ENCODE results near the gene JARID2.

JARID2 gene

DNA sequence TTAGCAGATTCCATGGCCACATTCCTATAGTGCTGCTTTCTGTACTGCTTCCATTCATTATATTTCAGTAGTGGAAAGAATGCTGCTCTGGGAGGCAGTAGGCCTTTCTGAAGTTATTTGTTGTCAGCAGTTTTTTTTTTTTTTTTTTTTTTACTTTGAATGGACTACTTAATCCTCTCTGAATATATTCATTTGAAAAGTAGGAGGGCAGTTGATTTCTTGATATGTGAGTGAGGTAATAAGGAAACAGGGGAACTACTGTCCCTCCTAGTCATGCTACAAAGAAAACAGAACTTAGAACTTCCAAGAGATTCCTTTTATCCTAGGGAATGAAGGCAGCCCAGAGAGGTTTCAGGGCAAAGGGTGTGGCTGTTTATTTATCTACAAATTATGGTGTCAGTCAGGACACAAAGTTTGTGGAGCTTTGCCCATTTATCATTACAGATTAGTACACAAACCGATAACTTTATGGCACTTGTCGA is 155.9 kb downstream of the JARID2 start:
- ChIA-PET CTCF (interaction anchor here (0.7 to 2.1 kb wide), 11 partner anchors 8 to 1190 kb away, joined by 3 to 9 read pairs (median 4); no protein-coding TSS in a partner anchor), POLR2A (no interaction called here)
- 80% methylated on average over 2 of the region's 2 CpGs for WGBS (ENCODE audit: insufficient coverage)
- Histone ChIP-seq H3K4me1 (ENCODE audit: control extremely low read depth in 1 of 4, control insufficient read depth in 4 of 4, insufficient read depth in 4 of 4, low read length in 3 of 4) (peaks cover 46 to 98% (median 85%) of the 10 kb centered on the region in 4 experiments), H3K36me3 (ENCODE audit: control insufficient read depth in 4 of 4, insufficient read depth in 4 of 4, low read length in 3 of 4) (no peaks in the 10 kb centered on the region), H3K27me3 (replicated peaks in 2 of 5; ENCODE audit: control insufficient read depth in 4 of 5, insufficient read depth in 5 of 5, low read length in 4 of 5) (no peaks in the 10 kb centered on the region), H3K9me3 (ENCODE audit: control extremely low read depth in 1 of 5, control insufficient read depth in 4 of 5, insufficient read depth in 2 of 5, low read depth in 1 of 5, low read length in 4 of 5) (no peaks in the 10 kb centered on the region), H3K27ac (ENCODE audit: insufficient read depth in 1 of 2, low read depth in 1 of 2, low read length in 2 of 2, poor library complexity in 1 of 2, severe bottlenecking in 2 of 2) (no peak overlapping the region), H3K4me3 (ENCODE audit: control insufficient read depth in 1 of 7, extremely low read depth in 1 of 7, insufficient read depth in 4 of 7, low read depth in 2 of 7, low read length in 6 of 7) (peak overlapping the region in 2 of 7 experiments; percentile 34 to 51)
- DNase-seq: no peak

GRCh38 chr6:15402406-15403045 is 156.7 kb downstream of the JARID2 start:
- ChIA-PET POLR2A (no interaction called here), CTCF (interaction anchor here (0.8 to 2.0 kb wide), 7 partner anchors 11 to 42 kb away, joined by 3 to 9 read pairs (median 3); no protein-coding TSS in a partner anchor)
- Histone ChIP-seq H3K27me3 (replicated peaks in 2 of 5; ENCODE audit: control insufficient read depth in 4 of 5, insufficient read depth in 5 of 5, low read length in 4 of 5) (no peaks in the 10 kb centered on the region), H3K9me3 (ENCODE audit: control extremely low read depth in 1 of 5, control insufficient read depth in 4 of 5, insufficient read depth in 2 of 5, low read depth in 1 of 5, low read length in 4 of 5) (no peaks in the 10 kb centered on the region), H3K4me3 (ENCODE audit: control insufficient read depth in 1 of 7, extremely low read depth in 1 of 7, insufficient read depth in 4 of 7, low read depth in 2 of 7, low read length in 6 of 7) (peak overlapping the region in 2 of 7 experiments; percentile 22 to 75), H3K27ac (ENCODE audit: insufficient read depth in 1 of 2, low read depth in 1 of 2, low read length in 2 of 2, poor library complexity in 1 of 2, severe bottlenecking in 2 of 2) (no peak overlapping the region), H3K4me1 (ENCODE audit: control extremely low read depth in 1 of 4, control insufficient read depth in 4 of 4, insufficient read depth in 4 of 4, low read length in 3 of 4) (peaks cover 47 to 97% (median 92%) of the 10 kb centered on the region in 4 experiments), H3K36me3 (ENCODE audit: control insufficient read depth in 4 of 4, insufficient read depth in 4 of 4, low read length in 3 of 4) (no peaks in the 10 kb centered on the region)
- WGBS (ENCODE audit: insufficient coverage): 94% methylated on average over 6 of the region's 9 CpGs
- DNase-seq: no peak

- Histone ChIP-seq H3K36me3 (ENCODE audit: control insufficient read depth in 4 of 4, insufficient read depth in 4 of 4, low read length in 3 of 4) (no peaks in the 10 kb centered on the region), H3K27me3 (replicated peaks in 2 of 5; ENCODE audit: control insufficient read depth in 4 of 5, insufficient read depth in 5 of 5, low read length in 4 of 5) (no peaks in the 10 kb centered on the region), H3K27ac (ENCODE audit: insufficient read depth in 1 of 2, low read depth in 1 of 2, low read length in 2 of 2, poor library complexity in 1 of 2, severe bottlenecking in 2 of 2) (peak overlapping the region; percentile 27 to 69), H3K9me3 (ENCODE audit: control extremely low read depth in 1 of 5, control insufficient read depth in 4 of 5, insufficient read depth in 2 of 5, low read depth in 1 of 5, low read length in 4 of 5) (no peaks in the 10 kb centered on the region), H3K4me3 (ENCODE audit: control insufficient read depth in 1 of 7, extremely low read depth in 1 of 7, insufficient read depth in 4 of 7, low read depth in 2 of 7, low read length in 6 of 7) (peak overlapping the region in 4 of 7 experiments; percentile 48 to 75 (median 59)), H3K4me1 (ENCODE audit: control extremely low read depth in 1 of 4, control insufficient read depth in 4 of 4, insufficient read depth in 4 of 4, low read length in 3 of 4) (peaks cover 44 to 100% (median 95%) of the 10 kb centered on the region in 4 experiments)
- 40% methylated on average over 3 of the region's 6 CpGs for WGBS (ENCODE audit: insufficient coverage)
- DNase-seq: no peak
- ChIA-PET CTCF (interaction anchor here (1.0 to 2.0 kb wide), 8 partner anchors 10 to 31 kb away, joined by 3 to 10 read pairs (median 3); no protein-coding TSS in a partner anchor), POLR2A (no interaction called here)
These were observed 157.4 kb downstream of the JARID2 start for GRCh38 chr6:15403094-15403755.

GRCh38 chr6:15404685-15404980 is 158.8 kb downstream of the JARID2 start:
- POLR2A ChIA-PET: interaction anchor here (0.9 kb wide), 1 partner anchor 13 kb away, joined by 3 read pairs; no protein-coding TSS in a partner anchor
- peak overlapping the region in 1 of 2 experiments; percentile 69 for H3K27ac ChIP-seq (ENCODE audit: insufficient read depth in 1 of 2, low read depth in 1 of 2, low read length in 2 of 2, poor library complexity in 1 of 2, severe bottlenecking in 2 of 2)

GRCh38 chr6:15405129-15406068 is 159.5 kb downstream of the JARID2 start:
- peaks cover 44 to 100% (median 94%) of the 10 kb centered on the region in 4 experiments for H3K4me1 ChIP-seq (ENCODE audit: control extremely low read depth in 1 of 4, control insufficient read depth in 4 of 4, insufficient read depth in 4 of 4, low read length in 3 of 4)
- no peaks in the 10 kb centered on the region for H3K9me3 ChIP-seq (ENCODE audit: control extremely low read depth in 1 of 5, control insufficient read depth in 4 of 5, insufficient read depth in 2 of 5, low read depth in 1 of 5, low read length in 4 of 5)
- 92% methylated on average over 8 of the region's 11 CpGs for WGBS (ENCODE audit: insufficient coverage)
- CTCF ChIA-PET: interaction anchor here (1.0 to 2.5 kb wide), 8 partner anchors 8 to 146 kb away, joined by 3 to 10 read pairs (median 5); no protein-coding TSS in a partner anchor
- DNase-seq: no peak
- no peak overlapping the region for H3K27ac ChIP-seq (ENCODE audit: insufficient read depth in 1 of 2, low read depth in 1 of 2, low read length in 2 of 2, poor library complexity in 1 of 2, severe bottlenecking in 2 of 2)
- H3K27me3 ChIP-seq (replicated peaks in 2 of 5; ENCODE audit: control insufficient read depth in 4 of 5, insufficient read depth in 5 of 5, low read length in 4 of 5): no peaks in the 10 kb centered on the region
- H3K36me3 ChIP-seq (ENCODE audit: control insufficient read depth in 4 of 4, insufficient read depth in 4 of 4, low read length in 3 of 4): no peaks in the 10 kb centered on the region
- peak overlapping the region in 1 of 7 experiments; percentile 75 for H3K4me3 ChIP-seq (ENCODE audit: control insufficient read depth in 1 of 7, extremely low read depth in 1 of 7, insufficient read depth in 4 of 7, low read depth in 2 of 7, low read length in 6 of 7)
- POLR2A ChIA-PET: interaction anchor here (0.9 kb wide), 1 partner anchor 13 kb away, joined by 3 read pairs; no protein-coding TSS in a partner anchor

More at GRCh38 chr6:15404685-15404980, 158.8 kb downstream of the JARID2 start:
- no peak for DNase-seq
- Histone ChIP-seq H3K27me3 (replicated peaks in 2 of 5; ENCODE audit: control insufficient read depth in 4 of 5, insufficient read depth in 5 of 5, low read length in 4 of 5) (no peaks in the 10 kb centered on the region), H3K36me3 (ENCODE audit: control insufficient read depth in 4 of 4, insufficient read depth in 4 of 4, low read length in 3 of 4) (no peaks in the 10 kb centered on the region), H3K4me3 (ENCODE audit: control insufficient read depth in 1 of 7, extremely low read depth in 1 of 7, insufficient read depth in 4 of 7, low read depth in 2 of 7, low read length in 6 of 7) (peak overlapping the region in 3 of 7 experiments; percentile 58 to 75 (median 60)), H3K4me1 (ENCODE audit: control extremely low read depth in 1 of 4, control insufficient read depth in 4 of 4, insufficient read depth in 4 of 4, low read length in 3 of 4) (peaks cover 42 to 100% (median 94%) of the 10 kb centered on the region in 4 experiments), H3K9me3 (ENCODE audit: control extremely low read depth in 1 of 5, control insufficient read depth in 4 of 5, insufficient read depth in 2 of 5, low read depth in 1 of 5, low read length in 4 of 5) (no peaks in the 10 kb centered on the region)
- CTCF ChIA-PET: interaction anchor here (1.0 to 2.5 kb wide), 9 partner anchors 9 to 146 kb away, joined by 3 to 10 read pairs (median 4); no protein-coding TSS in a partner anchor

DNA sequence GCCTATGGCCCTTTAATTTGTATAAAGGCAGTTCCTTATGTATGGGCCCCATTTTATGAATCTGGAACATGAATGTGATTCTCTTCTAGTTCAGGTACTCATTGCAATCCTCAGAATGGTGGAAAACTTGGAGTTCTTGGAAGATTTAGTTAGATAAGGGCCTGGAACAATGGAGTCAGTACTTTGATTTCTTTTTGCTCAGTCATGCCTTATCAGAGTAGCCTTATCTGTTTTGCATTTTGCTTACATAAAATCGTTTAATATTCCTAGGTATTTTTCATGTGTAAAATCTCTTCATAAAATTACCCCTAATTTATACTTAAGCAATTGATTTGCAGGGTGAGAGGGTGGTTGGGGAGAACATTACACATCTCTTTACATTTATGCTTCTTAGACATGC is 160.6 kb downstream of the JARID2 start:
- no CpG with 5 or more reads among the region's 1 CpG for WGBS (ENCODE audit: insufficient coverage)
- peaks cover 50 to 100% (median 92%) of the 10 kb centered on the region in 4 experiments for H3K4me1 ChIP-seq (ENCODE audit: control extremely low read depth in 1 of 4, control insufficient read depth in 4 of 4, insufficient read depth in 4 of 4, low read length in 3 of 4)

More for the DNA sequence above, 160.6 kb downstream of the JARID2 start:
- H3K27me3 ChIP-seq (replicated peaks in 2 of 5; ENCODE audit: control insufficient read depth in 4 of 5, insufficient read depth in 5 of 5, low read length in 4 of 5): no peaks in the 10 kb centered on the region
- H3K4me3 ChIP-seq (ENCODE audit: control insufficient read depth in 1 of 7, extremely low read depth in 1 of 7, insufficient read depth in 4 of 7, low read depth in 2 of 7, low read length in 6 of 7): no peak overlapping the region
- DNase-seq: no peak
- no peaks in the 10 kb centered on the region for H3K36me3 ChIP-seq (ENCODE audit: control insufficient read depth in 4 of 4, insufficient read depth in 4 of 4, low read length in 3 of 4)
- ChIA-PET CTCF (interaction anchor here (2.5 kb wide), 1 partner anchor 16 kb away, joined by 10 read pairs; no protein-coding TSS in a partner anchor), POLR2A (no interaction called here)
- H3K9me3 ChIP-seq (ENCODE audit: control extremely low read depth in 1 of 5, control insufficient read depth in 4 of 5, insufficient read depth in 2 of 5, low read depth in 1 of 5, low read length in 4 of 5): no peaks in the 10 kb centered on the region
- H3K27ac ChIP-seq (ENCODE audit: insufficient read depth in 1 of 2, low read depth in 1 of 2, low read length in 2 of 2, poor library complexity in 1 of 2, severe bottlenecking in 2 of 2): no peak overlapping the region

Data from common myeloid progenitor, CD34-positive (primary cell).